HG03521 (cell line): ENCODE data around the gene COL5A1.

Source experiments
- ATAC-seq: cut with Tn5 transposase; IDR thresholded peaks from one replicate; pipeline ENCODE4 v1.9.1; 2021; ENCODE audit warnings: mild to moderate bottlenecking, moderate library complexity; ENCODE audit not compliant: unreplicated experiment

The COL5A1 gene

DNA sequence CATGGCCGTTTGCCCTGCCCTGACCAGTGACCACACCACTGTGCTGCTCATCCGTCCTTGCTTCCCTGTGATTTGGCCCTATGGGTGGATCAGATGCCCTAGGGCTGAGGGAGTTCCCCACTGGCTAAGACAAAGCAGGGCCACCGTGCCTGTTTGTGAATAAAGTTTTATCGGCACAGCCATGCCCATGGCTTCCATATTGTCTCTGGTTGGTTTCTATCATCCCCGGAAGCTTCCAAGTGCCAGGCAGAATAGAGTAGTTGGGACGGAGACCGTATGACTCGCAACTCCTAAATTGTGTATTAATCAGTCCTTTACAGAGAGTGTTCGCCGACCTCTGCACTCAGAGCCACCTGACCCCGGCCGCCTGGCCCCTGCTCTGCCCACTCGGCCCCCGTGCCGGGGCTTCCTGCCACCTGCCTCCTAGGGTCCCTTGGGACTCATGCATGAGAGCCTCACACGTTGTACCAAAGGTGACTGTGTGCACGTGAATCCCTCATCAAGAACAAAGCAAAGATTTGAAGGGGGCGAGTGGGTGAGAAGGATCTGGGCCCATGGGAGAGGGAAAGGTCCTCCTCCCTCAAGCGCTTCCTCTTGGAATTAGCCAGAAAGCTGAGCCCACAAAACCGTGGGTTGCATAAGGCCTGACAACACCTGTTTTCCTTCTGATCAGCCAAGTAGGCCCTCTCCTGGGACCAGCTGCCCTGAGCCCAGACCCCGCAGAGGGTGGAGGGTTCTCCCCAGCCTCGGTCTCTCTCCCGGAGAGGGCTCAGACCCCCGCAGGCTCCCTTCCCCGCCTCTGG is 227.3 kb downstream of the COL5A1 start:
- ATAC-seq, result no peak

DNA sequence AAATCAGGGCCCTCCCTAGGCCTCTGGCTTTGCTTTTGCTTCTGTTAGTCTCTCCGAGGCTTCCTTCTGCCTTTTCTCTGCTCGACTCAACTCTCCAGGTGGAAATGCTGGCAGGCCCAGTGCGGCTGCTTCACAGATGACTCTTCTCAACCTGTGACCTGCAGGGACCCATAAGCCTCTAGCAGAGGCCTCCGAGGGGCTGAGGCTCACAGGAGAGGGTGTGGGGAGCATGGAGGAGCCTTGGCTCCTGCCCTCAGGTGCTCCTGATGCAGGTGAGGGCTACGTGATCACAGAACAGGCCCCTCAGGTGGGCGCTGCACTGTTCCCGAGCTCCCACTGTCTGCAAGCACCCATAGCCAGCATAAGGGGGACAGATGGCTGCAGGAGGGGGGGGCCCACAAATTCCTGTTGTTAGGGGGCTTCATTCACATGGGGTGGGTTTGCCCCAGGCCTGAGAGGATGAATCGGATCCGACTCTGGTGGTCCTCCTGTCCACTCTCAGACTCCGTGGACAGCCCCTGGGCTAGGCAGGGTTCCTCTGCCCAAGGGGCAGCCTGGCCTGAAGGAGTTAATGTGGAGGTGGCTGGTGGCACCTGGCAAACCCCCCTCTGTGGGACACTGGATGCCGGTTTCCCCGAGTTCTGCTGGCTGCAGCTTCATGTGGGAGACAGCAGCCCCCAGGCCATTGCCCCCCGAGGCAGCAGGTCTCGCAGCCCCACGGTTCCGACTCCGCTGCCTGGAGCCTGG is 228.1 kb downstream of the COL5A1 start:
- no peak for ATAC-seq

DNA sequence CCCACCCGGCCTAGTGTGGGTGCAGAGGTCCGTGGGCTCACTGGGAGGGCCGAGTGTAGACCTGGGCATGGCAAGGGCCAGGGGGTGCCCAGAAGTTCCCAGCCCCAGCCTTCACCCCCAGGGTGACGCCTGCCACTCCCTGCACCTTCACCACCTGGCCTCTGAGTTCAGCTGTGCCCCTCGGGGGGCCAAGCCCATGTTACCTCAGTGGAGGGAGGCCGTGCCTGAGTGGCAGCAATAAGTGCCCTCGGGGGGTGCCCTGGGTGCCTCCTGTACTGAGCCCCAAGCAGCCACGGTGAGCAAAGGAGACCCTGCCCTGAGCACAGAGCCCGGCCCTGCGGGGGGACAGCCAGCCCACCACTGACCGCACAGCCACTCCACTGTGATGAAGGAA is 228.7 kb downstream of the COL5A1 start:
- ATAC-seq, result no peak

DNA sequence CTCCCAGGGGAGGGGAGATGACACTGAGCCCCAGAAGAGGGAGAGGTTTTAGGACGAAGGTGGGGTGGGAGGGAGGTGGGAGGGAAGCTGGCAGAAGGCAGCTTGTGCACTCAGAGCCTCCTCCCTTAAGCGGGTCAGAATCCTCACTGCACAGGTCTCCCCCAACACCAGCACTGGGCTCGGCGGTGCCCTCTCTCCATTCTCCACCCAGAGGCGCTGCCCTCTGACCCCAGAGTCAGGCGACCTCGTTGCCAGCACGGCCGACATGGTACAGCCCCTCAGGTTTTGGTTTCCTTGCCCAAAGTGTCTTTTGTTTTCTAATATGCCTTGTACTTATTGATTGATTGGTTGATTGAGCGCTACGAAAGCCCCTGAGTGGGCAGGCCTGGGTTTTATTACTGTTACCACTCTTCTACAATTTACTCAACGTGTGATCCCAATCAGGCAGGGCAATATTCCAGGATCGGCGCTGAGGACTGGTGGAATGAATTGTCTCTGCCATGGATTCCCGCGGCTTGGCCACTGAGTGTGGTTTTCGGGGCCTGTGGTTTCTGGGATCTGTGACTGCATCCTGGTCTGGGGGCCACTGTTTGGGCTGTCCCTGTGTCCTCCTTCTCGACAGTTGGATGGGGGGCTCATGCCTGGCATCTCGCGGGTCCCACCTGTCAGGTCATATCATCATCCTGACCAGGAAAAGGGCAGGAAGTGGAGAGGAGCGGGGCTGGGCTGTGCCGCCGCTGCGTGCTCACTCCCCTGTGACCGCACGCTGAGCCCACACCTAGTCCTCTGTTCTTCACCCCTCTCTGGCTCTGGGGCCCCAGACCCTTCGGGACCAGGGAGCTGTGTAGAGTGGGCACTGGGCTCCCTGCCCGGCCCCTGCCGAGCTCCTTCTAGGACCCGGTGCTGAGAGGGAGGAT is 229.4 kb downstream of the COL5A1 start:
- ATAC-seq, result no peak

DNA sequence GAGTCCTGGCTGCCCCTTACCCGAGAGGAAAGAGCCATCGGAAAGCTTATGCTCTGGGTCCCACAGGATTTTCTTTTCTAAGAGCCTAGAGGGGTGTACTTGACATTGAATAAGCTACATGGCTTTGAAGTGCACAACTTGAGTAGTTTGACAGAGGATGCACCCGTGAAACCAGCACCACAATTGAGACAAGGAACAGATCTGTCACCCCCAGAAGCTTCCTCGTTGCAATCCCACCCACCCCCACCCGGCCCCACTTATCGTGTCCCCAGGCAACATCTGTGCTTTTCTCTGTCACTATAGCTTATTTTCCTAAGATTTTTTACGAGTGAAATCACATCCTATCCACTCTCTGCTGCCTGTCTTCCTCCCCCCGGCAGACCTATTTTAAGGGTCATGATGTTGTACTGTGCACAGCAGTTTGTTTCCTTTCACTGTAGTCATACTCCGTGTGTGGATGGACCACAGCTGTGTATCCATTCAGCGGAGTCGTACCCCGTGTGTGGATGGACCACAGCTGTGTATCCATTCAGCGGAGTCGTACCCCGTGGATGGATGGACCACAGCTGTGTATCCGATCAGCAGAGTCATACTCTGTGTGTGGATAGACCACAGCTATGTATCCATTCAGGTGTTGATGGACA is 230.2 kb downstream of the COL5A1 start:
- no peak for ATAC-seq

DNA sequence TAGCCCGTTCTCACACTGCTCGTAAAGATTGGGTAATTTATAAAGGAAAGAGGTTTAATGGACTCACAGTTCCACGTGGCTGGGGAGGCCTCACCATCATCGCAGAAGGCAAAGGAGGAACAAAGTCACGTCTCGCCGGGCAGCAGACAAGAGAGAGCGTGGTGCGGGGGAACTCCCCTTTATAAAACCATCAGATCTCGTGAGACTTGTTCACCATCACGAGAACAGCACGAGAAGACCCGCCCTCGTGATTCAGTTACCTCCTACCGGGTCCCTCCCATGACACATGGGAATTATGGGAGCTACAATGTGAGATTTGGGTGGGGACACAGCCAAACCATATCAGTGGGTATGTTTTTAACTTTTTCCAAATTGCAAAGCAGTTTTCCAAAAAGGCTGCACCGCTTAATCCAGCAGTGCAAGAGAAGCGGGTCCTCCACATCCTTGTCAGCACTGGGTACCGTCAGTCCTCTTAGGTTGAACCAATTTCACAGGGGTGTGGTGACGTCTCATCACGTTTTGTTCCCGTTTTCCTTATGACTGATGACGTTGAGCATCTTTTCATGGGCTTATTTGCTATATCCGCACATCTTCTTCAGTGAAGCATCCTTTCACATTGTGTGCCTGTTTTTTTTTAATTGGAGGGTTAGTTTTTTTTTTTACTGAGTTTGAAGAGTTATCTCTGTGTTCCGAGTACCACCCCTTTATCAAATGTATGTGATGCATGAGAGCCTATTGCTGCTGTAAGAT is 231.1 kb downstream of the COL5A1 start:
- ATAC-seq, result no peak

DNA sequence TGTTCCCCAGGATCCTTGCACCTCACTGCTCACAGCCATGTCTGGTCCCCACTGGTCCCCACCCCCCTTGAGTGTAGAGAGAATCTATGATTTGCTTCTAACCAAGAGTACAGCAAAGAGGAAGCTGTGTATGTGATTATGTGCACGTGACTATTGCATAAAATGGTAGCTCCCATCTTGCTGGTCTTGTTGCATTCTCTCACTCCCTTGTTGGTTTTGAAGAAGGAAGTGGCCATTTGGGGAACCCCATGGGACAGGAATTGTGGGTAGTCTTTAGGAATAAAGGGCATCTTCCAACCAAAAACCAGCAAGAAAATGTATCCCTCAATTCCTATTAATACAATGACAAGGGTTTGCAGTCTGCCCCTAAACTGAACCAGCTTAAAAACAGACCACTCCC is 233.8 kb downstream of the COL5A1 start:
- ATAC-seq, result no peak

DNA sequence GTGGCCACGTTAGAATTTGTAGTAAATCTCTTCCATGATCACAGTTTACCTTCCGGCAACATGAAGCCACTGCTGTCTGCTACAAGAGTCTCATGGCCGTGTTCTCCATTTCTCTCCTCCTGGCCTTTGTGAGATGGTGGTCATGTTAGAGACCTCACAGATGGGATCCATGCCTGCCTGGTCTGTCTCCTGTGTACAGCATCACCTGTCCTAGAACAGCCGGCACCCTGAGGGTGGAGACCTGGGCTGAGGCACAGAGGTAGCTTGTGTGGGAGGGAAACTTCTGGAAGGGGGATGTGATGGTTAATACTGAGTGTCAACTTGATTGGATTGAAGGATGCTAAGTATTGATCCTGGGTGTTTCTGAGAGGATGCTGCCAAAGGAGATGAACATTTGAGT is 235.9 kb downstream of the COL5A1 start:
- ATAC-seq, result no peak

DNA sequence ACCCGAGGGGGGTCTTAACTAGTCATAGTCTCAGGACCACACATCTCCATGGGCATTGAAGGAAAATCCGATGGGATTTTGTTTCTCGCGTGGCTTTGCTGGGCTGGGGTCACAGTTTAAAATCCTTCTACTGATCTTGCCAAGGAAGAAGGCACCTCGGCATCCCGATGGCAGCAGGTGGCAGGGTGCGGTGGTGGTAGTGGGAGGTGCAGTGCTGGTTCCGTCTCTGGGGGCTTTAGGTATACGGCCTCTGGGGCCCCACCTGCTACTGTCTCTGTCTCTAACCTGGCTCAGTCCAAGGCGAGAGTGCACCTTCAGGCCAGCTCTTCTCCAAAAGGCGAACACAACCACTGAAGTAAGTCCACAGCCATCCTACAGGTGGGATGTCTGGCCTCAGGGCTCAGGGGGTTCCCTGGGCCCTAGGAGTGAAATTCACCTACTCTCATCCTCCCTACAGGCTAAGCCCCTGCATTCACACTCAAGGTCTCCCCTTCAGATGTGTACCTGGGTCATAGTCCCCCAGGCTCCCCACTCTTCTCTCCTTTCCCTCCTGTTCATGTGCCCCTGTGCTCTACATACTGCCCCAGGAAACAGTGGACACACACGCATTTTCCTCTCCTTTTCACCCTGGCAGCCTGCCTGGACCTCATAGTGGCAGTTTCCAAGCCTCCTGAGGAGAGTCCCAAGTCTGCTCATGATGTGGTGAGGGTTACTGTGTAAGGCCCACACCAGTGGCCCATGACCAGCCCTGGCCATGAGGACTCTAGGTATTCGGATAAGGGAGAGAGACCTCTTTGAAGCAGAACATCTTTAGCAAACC is 238.3 kb downstream of the COL5A1 start:
- no peak for ATAC-seq

DNA sequence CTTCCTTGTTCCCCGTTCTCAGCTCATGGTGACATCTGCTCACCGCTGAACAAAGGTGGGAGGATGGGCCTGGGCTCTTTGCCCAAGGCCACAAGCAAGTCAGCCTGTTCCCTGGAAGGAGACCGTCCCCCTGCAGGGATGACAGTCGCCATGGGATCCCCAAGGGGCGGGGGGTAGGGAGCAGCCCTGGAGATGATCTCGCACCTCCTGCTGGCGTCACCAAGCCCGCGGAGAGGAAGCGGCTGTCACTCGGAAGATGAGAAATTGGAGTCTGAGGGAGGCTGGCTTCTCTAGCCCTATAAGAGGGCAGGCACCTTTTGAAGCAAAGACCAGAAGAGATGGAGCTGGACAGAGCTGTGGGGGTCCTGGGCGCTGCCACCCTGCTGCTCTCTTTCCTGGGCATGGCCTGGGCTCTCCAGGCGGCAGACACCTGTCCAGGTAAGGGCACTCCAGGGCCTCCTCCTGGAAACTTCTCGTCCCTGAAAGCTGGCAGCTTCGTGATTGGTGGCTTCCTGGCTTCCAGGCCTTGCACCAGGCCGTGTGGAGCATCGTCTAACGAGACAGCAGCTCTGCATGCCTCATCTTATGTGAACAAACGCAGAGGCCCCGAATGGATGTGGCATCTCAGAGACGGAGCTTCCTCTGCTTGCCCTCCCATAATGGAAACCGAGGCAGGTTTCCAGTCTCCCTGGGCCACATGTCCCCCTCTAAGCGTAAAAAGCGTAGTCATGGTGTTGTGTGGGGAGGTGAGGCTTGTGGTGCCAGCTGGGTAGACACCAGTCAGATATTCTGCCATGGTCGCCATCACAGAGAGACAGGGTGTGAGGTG is 239.1 kb downstream of the COL5A1 start, which contains the start of gene FCN2:
Gene FCN2 (plus strand): TSS at position 327 of the 829 bp plus-strand sequence. CDS start 12 bp downstream, at position 339.
- no peak for ATAC-seq

DNA sequence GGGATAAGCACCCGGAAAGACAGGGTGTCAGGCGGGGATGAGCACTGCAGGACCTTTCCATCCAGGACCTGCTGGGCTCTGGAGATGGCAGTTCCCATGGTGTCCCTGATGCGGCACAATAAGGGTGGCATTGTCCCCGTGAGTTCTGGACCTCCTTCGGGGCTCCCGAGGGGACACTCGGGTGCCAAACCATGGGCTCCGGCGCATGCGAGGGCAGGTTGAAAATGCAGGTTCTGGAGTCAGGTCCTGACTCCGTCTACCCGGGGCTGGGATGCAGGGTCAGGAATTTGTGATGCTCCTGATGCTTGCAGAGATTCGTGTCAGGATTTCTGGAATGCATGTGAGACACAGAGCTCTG is 239.7 kb downstream of the COL5A1 start:
- no peak for ATAC-seq

DNA sequence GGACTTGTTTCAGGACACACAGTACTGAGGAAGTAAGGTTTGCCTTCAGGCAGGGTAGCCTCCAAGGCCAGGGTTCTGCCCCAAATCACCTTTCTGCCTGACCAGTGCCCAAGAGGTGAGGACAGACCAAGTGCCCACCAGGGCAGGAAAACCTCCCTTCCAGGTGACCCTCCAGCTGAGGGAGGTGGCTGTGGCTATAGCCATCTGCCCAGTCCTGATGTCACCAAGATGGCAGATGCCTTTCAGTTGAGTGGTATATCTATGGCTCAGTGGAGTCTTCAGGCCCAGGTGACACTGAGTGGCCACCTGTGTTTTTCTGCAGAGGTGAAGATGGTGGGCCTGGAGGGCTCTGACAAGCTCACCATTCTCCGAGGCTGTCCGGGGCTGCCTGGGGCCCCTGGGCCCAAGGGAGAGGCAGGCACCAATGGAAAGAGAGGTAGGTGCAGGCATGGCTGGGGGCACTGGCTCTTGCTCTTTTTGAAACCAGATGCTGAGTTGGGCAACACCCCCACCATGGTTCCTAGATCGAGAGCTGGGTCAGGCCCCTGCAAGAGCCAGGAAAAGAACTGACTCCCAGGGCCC is 240.7 kb downstream of the COL5A1 start:
- ATAC-seq, result no peak

DNA sequence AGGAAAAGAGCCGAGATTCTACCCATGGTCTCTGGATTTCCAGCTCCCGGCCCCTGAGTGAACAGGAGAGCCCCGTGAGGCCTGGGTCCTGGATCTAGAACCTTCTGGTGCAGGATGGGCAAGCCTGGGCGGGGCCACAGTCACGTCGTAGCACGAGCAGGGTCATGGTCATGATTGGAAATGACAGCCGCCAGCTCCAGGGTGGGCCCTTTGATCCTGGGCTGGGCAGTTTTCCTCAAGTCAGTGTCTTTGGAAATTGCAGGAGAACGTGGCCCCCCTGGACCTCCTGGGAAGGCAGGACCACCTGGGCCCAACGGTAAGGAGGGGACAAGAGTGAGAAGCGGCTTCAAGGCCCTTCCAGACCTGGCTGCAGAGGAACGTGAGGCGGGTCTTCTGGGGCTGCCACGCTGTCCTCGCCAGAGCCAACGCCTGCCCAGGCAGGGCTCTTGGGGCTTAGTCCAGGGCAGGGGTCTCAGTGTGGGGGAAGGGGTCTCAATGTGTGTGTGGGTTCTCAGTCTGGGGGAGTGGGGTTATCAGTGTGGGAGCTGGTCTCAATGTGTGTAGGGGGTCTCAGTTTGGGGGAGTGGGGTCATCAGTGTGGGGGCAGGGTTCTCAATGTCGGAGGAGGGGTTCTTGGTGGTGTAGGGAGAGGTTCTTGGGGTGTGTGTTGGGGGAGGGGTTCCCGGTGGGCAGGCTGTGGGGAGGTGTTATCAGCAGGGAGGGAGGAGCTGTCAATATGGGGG is 241.6 kb downstream of the COL5A1 start:
- ATAC-seq, result no peak

DNA sequence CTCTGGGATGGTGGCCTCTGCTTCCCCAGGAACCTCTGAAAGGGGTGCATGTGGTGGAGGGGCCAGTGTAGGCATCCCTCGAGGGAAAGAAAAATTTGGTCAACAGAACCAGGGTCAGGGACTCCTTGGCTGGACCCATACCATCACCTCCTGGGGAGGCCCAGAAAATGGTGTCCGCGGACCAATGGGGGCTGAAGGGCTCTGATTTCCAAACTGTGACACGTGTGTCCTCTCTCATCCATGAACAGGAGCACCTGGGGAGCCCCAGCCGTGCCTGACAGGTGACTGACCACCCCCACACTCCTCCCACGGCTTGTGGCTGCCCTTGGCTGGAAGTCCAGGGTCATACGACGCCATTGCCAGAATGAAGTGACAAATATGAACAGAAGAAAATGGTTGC is 242.9 kb downstream of the COL5A1 start:
- ATAC-seq, result no peak

DNA sequence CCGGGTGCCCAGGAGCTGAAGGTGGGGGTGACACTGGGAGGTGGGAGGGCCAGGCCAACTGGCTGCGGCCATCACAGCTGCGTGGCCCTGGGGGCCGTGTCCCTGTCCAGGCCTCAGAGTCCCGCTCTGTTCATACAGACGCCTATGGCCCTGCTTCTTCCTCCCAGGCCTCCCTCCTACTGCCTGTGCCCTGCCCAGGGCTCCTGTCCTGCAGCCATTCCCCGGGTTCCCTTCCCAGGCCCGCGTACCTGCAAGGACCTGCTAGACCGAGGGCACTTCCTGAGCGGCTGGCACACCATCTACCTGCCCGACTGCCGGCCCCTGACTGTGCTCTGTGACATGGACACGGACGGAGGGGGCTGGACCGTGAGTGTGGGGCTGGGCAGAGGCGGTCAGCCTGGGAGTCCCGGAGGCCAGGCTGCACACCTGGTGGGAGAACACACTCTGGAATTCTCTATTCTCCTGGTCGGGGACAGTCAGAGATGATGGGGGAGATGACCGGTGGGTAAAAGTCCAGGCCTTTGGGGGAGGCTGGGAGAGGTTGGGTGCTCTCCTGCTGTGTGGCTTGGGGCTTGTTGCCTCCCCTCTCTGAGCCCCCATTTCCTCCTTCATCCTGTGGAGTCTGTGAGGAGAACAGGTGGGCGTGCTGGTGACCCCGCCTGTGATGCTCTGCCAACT is 243.5 kb downstream of the COL5A1 start:
- no peak for ATAC-seq

DNA sequence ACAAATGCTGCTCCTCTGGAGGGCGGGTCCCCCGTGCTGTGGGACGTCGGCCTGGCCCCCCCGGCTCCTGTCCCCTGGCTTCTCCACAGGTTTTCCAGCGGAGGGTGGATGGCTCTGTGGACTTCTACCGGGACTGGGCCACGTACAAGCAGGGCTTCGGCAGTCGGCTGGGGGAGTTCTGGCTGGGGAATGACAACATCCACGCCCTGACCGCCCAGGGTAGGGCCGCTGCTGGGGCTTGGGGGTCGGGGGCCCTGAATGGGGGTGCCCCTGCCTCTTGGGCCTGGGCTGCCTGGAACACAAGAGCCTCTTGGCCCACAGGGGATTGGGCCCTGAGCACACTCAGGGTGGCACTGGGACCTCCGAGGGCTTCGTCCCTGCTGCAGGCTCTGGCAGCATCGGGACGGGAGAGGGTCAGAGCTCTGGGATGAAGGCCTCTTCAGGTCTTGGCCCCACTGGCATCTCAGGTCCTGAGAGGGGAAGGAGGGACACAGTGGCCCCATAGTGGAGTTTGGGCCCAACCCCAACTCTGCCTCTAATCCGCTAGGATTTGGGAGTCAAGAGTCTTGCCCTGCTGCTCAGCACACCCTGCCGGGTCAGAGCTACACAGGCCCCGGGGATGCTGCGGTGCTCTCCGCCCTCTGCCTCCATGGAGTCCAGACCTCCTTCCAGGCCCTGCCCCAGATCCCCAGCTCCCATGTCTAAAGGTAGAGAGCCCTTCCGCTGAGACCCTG is 244.2 kb downstream of the COL5A1 start:
- no peak for ATAC-seq
